ENCODE data around the gene RRAD. TPM values are rescaled to one million over a fixed set of nuclear protein-coding genes. Genes with fewer than 3 reads are reported as not detected.
"Not testable (repeated sequence)": the region's sequence is repeated elsewhere in the genome, so short reads cannot be mapped to it uniquely, and the experiment has no call there.

Gene RRAD
- total RNA-seq, 1 donor: 12.5 TPM

DNA sequence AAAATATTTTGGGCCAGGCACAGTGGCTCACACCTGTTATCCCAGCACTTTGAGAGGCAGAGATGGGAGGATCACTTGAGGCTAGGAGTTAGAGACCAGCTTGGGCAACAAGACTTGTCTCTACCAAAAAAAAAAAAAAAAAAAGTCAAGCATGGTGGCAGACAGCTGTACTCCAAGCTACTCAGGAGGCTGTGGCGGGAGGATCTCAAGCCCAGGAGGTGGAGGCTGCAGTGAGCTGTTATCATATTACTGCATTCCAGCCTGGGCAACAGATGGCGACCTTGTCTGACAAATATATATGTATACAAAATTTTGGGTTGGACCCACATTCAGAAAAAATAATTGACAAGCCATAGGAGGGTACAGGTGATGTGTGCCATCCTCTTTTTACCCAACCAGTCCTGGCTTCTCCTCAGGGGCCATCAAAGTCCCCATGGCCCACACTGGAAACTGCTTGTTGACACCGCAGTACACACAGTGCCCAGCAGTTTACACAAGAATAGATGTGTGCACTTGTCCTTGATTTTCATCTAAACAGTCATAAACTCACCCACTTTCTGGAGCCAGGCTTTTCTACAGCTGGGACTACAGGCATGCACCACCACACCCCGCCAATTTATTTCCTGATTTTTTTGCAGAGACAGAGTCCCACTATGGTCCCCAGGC, 11.7 kb upstream of the RRAD start:
- no peak overlapping the region for H3K4me3 ChIP-seq (ENCODE audit: low read depth, low read length)
- no peak for DNase-seq (ENCODE audit: low read depth)
- no peak for TF ChIP-seq CTCF (IDR thresholded peaks at IDR 0.05; ENCODE audit: insufficient read depth, low read depth, low read length)

DNA sequence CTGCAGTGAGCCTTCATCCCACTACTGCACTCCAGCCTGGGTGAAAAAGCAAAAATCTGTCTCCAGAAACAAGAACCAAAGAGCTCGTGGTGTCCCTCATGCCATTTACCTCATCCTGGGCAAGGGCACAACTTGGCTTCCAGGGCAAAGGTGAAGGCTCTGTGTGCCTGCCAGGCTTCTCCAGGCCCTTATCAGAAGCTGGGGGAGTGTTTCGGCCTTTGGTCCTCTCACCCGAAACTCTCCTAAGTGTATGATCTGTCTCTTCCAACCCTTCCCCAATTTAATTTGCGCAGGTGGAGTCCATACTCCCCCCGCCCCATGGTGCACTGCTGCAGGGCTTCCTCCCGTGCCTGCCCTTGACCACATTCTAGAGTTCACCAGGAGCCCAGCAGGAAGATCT, 11.1 kb upstream of the RRAD start:
- TF ChIP-seq CTCF (IDR thresholded peaks at IDR 0.05; ENCODE audit: insufficient read depth, low read depth, low read length): no peak
- DNase-seq (ENCODE audit: low read depth): no peak
- peak overlapping the region; percentile 78 for H3K4me3 ChIP-seq (ENCODE audit: low read depth, low read length)

DNA sequence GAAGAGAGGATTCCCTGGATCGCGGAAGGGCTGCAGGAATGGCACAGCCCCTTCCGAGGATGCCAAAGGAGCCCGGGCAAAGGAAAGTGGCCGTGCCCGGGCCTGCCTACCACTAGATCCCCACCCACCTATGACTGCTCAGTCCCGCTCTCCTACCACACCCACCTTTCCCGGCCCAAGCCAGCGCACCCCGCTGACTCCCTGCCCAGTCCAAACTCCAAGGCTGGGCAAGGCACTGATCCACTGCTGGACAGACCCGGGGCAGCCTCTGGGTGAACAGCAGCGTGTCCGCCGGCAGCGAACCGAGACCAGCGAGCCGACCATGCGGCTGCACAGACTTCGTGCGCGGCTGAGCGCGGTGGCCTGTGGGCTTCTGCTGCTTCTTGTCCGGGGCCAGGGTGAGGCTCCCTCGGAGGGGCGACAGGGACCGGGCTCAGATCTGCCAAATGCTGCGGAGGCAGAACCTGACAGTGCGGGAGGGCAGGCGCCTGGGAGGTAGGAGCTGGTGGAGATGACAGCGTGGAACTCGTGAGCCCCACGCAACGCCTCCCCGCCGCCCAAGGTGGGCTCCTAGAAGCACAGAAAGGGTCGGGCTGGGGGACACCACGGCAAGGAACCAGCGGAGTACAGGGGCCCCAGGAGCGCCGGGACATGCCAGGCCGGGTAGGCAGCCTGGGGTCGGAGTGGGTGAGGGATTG, 10.1 kb upstream of the RRAD start, which contains the start of gene CES2:
Gene CES2, plus strand, starts transcription at position 203 of the 698 bp plus-strand sequence. Its CDS starts 120 bp downstream, at position 323.
- peak; percentile 37 for DNase-seq (ENCODE audit: low read depth)
- no peak for TF ChIP-seq CTCF (IDR thresholded peaks at IDR 0.05; ENCODE audit: insufficient read depth, low read depth, low read length)

GRCh38 chr16:66934839-66935313, 9.5 kb upstream of the RRAD start:
- peak overlapping the region; percentile 78 for H3K4me3 ChIP-seq (ENCODE audit: low read depth, low read length)
- not testable (repeated sequence) for DNase-seq (ENCODE audit: low read depth)

More for the DNA sequence above, 10.1 kb upstream of the RRAD start, which contains the start of gene CES2:
- H3K4me3 ChIP-seq (ENCODE audit: low read depth, low read length): peak within 1 kb of the TSS; percentile 78

GRCh38 chr16:66934138-66934838, 9.0 kb upstream of the RRAD start, which contains the start of gene CIAO2B:
TSS of gene CIAO2B (minus strand) at chr16:66934402. CDS start at chr16:66934364, 38 bp downstream.
- H3K4me3 ChIP-seq (ENCODE audit: low read depth, low read length): peak within 1 kb of the TSS; percentile 78
- DNase-seq (ENCODE audit: low read depth): peak; percentile 87
- no peak for TF ChIP-seq CTCF (IDR thresholded peaks at IDR 0.05; ENCODE audit: insufficient read depth, low read depth, low read length)

GRCh38 chr16:66933776-66934137, 8.4 kb upstream of the RRAD start:
- no peak for TF ChIP-seq CTCF (IDR thresholded peaks at IDR 0.05; ENCODE audit: insufficient read depth, low read depth, low read length)

GRCh38 chr16:66932076-66932475, 6.7 kb upstream of the RRAD start:
- no peak for DNase-seq (ENCODE audit: low read depth)
- no peak for TF ChIP-seq CTCF (IDR thresholded peaks at IDR 0.05; ENCODE audit: insufficient read depth, low read depth, low read length)
- no peak overlapping the region for H3K4me3 ChIP-seq (ENCODE audit: low read depth, low read length)

More at GRCh38 chr16:66933776-66934137, 8.4 kb upstream of the RRAD start:
- DNase-seq (ENCODE audit: low read depth): no peak
- peak overlapping the region; percentile 78 for H3K4me3 ChIP-seq (ENCODE audit: low read depth, low read length)

Measured in fibroblast of villous mesenchyme (primary cell).